ENCODE measurements around the gene KCNK4.
"Not testable (repeated sequence)": the region's sequence is repeated elsewhere in the genome, so short reads cannot be mapped to it uniquely, and the experiment has no call there.

KCNK4 gene

DNA sequence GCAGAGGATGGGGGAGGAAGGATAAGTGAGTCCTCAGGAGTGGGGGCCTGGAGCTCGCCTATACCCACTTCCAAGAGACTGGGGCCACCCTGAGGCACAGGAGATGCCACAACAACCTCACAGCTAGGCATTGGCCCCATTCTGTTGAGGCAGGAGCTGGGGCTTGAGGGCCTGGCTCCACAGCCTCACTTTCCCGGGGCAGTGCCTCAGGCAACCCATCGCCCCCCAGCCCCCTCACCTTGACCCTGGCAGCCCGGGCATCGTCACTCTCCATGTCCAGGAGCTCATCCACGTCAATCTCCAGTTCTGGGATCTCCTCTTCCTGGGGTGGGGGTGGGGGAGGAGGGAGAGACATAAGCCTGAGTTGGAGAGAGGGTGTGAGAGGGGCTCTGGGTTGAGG is 46.1 kb upstream of the KCNK4 start:
- peaks cover 4% of the 10 kb centered on the region; the same call in 1 of the 2 replicates for H3K36me3 ChIP-seq (ENCODE audit: insufficient read depth)
- no peak overlapping the region for H2AFZ ChIP-seq (ENCODE audit: low read depth)
- peak overlapping the region; percentile 66; the same call in 1 of the 2 replicates for H3K27ac ChIP-seq
- peak overlapping the region; percentile 81; the same call in 1 of the 2 replicates for H3K9ac ChIP-seq
- H3K4me3 ChIP-seq (IDR thresholded peaks at IDR 0.05; ENCODE audit: insufficient read depth, low read depth, low read length), result no peak overlapping the region
- H3K79me2 ChIP-seq (ENCODE audit: insufficient read depth, low read depth), result peaks cover 31% of the 10 kb centered on the region
- peak overlapping the region; percentile 73 for H3K4me2 ChIP-seq
- peaks cover 26% of the 10 kb centered on the region for H3K4me1 ChIP-seq (ENCODE audit: low read depth, poor library complexity, severe bottlenecking)
- TF ChIP-seq, protein P1, sequence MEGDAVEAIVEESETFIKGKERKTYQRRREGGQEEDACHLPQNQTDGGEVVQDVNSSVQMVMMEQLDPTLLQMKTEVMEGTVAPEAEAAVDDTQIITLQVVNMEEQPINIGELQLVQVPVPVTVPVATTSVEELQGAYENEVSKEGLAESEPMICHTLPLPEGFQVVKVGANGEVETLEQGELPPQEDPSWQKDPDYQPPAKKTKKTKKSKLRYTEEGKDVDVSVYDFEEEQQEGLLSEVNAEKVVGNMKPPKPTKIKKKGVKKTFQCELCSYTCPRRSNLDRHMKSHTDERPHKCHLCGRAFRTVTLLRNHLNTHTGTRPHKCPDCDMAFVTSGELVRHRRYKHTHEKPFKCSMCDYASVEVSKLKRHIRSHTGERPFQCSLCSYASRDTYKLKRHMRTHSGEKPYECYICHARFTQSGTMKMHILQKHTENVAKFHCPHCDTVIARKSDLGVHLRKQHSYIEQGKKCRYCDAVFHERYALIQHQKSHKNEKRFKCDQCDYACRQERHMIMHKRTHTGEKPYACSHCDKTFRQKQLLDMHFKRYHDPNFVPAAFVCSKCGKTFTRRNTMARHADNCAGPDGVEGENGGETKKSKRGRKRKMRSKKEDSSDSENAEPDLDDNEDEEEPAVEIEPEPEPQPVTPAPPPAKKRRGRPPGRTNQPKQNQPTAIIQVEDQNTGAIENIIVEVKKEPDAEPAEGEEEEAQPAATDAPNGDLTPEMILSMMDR (conservative IDR thresholded peaks at IDR 0.05; ENCODE audit: low read depth, low read length), result no peak
- no peaks in the 10 kb centered on the region for H3K27me3 ChIP-seq (ENCODE audit: insufficient read depth, low read depth)
- H4K20me1 ChIP-seq (ENCODE audit: insufficient read depth), result no peaks in the 10 kb centered on the region

DNA sequence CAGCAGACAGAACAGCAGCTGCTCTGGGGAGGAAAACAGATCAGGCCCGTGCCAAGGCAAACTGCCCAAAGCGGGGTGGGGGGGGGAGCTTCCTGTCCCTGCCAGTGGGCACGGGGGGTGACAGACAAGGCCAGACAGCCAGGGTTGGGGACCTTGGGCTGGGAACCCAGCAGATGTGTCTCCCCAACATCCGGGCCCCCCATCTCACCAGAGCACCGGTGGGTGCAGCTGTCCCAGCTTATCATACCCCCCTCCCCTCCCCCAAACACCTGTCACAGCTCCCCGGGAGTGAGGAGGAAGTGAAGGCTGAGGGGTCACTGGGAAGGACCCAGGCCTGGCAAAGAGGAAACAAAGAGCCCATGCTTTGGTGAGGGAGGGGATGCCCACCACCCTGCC is 45.7 kb upstream of the KCNK4 start:
- peak overlapping the region; percentile 81 for H3K9ac ChIP-seq
- peaks cover 31% of the 10 kb centered on the region for H3K79me2 ChIP-seq (ENCODE audit: insufficient read depth, low read depth)
- TF ChIP-seq, protein P1 (conservative IDR thresholded peaks at IDR 0.05; ENCODE audit: low read depth, low read length), result no peak
- peaks cover 4% of the 10 kb centered on the region; the same call in 1 of the 2 replicates for H3K36me3 ChIP-seq (ENCODE audit: insufficient read depth)
- no peaks in the 10 kb centered on the region for H3K27me3 ChIP-seq (ENCODE audit: insufficient read depth, low read depth)
- H3K4me1 ChIP-seq (ENCODE audit: low read depth, poor library complexity, severe bottlenecking), result peaks cover 22% of the 10 kb centered on the region
- peak overlapping the region; percentile 66 for H3K27ac ChIP-seq
- H4K20me1 ChIP-seq (ENCODE audit: insufficient read depth), result no peaks in the 10 kb centered on the region
- H2AFZ ChIP-seq (ENCODE audit: low read depth), result no peak overlapping the region
- H3K4me2 ChIP-seq, result peak overlapping the region; percentile 73
- H3K4me3 ChIP-seq (IDR thresholded peaks at IDR 0.05; ENCODE audit: insufficient read depth, low read depth, low read length), result no peak overlapping the region

DNA sequence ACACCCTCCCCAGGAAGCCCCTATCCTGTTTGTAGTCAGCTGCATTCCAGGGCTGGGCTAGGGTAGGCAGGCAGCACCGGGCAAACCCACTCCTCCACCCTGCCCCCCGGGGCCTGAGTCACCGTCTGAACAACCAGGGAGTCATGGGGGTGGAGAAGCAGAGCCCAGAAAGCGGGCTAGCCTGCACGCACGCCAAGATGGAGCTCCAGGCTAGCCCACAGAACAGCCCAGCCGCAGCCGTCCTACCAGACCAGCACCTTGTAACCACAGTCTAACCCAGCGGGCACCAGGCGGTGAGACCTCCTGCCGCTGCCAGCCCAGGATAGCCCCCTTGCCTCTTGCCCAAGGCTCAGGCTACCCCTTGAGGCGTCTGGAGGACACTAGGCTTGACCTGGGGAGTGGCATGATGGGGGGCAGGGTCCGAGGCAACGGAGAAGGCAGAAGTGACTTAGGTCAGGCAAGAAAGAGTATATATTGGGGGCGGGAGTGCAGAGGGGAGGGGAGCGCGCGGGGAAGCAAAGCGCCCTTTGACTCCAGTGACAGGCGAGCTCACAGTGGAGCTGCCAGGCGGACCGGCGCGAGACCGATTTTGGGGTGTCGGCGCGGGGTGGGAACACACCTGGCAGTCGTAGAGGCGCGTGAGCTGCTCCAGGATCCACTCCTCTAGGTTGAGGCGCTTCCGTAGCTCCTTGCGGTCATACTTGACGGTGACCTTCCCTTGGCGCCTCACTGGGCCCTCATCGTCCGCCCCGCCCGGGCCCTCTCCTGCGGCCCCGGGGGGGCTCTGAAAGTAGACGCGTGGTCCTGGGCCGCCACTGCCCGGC is 45.1 kb upstream of the KCNK4 start:
- peaks cover 4% of the 10 kb centered on the region; the same call in 1 of the 2 replicates for H3K36me3 ChIP-seq (ENCODE audit: insufficient read depth)
- H3K27me3 ChIP-seq (ENCODE audit: insufficient read depth, low read depth), result no peaks in the 10 kb centered on the region
- H3K4me1 ChIP-seq (ENCODE audit: low read depth, poor library complexity, severe bottlenecking), result peaks cover 21% of the 10 kb centered on the region
- H3K79me2 ChIP-seq (ENCODE audit: insufficient read depth, low read depth), result peaks cover 31% of the 10 kb centered on the region
- H2AFZ ChIP-seq (ENCODE audit: low read depth), result no peak overlapping the region
- peak overlapping the region; percentile 66 for H3K27ac ChIP-seq
- no peak overlapping the region for H3K4me3 ChIP-seq (IDR thresholded peaks at IDR 0.05; ENCODE audit: insufficient read depth, low read depth, low read length)
- H4K20me1 ChIP-seq (ENCODE audit: insufficient read depth), result no peaks in the 10 kb centered on the region
- peak overlapping the region; percentile 81 for H3K9ac ChIP-seq
- peak overlapping the region; percentile 73 for H3K4me2 ChIP-seq
- TF ChIP-seq, protein P1 (conservative IDR thresholded peaks at IDR 0.05; ENCODE audit: low read depth, low read length), result no peak

- H3K27ac ChIP-seq, result peak overlapping the region; percentile 66
Measured at GRCh38 chr11:64246621-64246870, 44.6 kb upstream of the KCNK4 start.

More at GRCh38 chr11:64246621-64246870, 44.6 kb upstream of the KCNK4 start:
- H2AFZ ChIP-seq (ENCODE audit: low read depth); H3K27me3 ChIP-seq (ENCODE audit: insufficient read depth, low read depth); H3K4me3 ChIP-seq (IDR thresholded peaks at IDR 0.05; ENCODE audit: insufficient read depth, low read depth, low read length); H3K36me3 ChIP-seq (ENCODE audit: insufficient read depth); H4K20me1 ChIP-seq (ENCODE audit: insufficient read depth); H3K4me2 ChIP-seq: not testable (repeated sequence)
- peaks cover 31% of the 10 kb centered on the region for H3K79me2 ChIP-seq (ENCODE audit: insufficient read depth, low read depth)
- H3K9ac ChIP-seq, result peak overlapping the region; percentile 81
- peaks cover 21% of the 10 kb centered on the region for H3K4me1 ChIP-seq (ENCODE audit: low read depth, poor library complexity, severe bottlenecking)
